Measurements from ENCODE around the gene TTLL11.

Gene TTLL11

DNA sequence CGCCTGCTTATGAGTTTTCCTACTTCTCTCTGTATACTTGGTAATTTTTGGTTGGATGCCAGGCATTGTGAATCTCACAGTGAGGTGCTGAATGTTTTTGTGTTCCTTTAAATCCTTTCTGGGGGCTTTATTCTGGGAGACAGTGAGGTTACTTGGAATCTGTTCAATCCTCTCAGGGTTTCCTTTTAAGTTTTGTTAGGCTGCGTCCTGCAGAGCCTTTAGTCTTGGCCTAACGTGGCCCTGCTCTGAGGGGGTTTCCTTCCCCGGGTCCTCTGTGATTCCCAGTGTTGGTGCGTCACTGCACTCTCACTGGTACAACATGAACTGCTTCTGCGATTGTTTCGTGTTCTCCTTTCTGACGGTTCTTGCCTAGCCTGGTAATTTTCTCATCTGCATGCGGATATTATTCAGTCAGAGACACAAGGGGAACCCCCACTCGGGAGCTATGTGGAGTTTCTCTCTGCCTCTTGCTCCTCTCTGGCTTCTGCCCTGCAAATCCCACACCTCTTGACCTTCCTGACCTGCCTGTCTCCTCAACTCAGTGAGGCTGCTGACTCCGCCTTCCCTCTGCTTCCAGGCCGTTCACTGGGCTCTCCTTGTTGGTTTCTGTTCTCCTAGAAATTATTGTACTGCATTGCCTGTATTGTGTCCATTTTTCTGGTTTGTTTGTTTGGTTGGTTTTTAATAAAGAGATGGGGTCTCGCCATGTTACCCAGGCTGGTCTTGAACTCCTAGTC is 313.6 kb downstream of the TTLL11 start:
- H3K36me3 ChIP-seq (ENCODE audit: control insufficient read depth in 2 of 2, insufficient read depth in 2 of 2, low read length in 2 of 2) = peaks cover 69 to 71% of the 10 kb centered on the region in 2 donors
- H3K27ac ChIP-seq (ENCODE audit: low read depth in 2 of 2, low read length in 2 of 2) = no peak overlapping the region
- H3K9ac ChIP-seq (ENCODE audit: low read depth in 1 of 2, low read length in 2 of 2) = no peak overlapping the region
- no peaks in the 10 kb centered on the region for H3K27me3 ChIP-seq (ENCODE audit: control insufficient read depth in 2 of 2, insufficient read depth in 2 of 2, low read length in 2 of 2)
- H3K4me1 ChIP-seq (ENCODE audit: control insufficient read depth in 2 of 2, insufficient read depth in 2 of 2, low read length in 2 of 2) = no peaks in the 10 kb centered on the region
- H3K9me3 ChIP-seq (ENCODE audit: control insufficient read depth in 2 of 2, low read length in 2 of 2) = no peaks in the 10 kb centered on the region
- no peak overlapping the region for H3K4me3 ChIP-seq (ENCODE audit: low read length in 2 of 2)

DNA sequence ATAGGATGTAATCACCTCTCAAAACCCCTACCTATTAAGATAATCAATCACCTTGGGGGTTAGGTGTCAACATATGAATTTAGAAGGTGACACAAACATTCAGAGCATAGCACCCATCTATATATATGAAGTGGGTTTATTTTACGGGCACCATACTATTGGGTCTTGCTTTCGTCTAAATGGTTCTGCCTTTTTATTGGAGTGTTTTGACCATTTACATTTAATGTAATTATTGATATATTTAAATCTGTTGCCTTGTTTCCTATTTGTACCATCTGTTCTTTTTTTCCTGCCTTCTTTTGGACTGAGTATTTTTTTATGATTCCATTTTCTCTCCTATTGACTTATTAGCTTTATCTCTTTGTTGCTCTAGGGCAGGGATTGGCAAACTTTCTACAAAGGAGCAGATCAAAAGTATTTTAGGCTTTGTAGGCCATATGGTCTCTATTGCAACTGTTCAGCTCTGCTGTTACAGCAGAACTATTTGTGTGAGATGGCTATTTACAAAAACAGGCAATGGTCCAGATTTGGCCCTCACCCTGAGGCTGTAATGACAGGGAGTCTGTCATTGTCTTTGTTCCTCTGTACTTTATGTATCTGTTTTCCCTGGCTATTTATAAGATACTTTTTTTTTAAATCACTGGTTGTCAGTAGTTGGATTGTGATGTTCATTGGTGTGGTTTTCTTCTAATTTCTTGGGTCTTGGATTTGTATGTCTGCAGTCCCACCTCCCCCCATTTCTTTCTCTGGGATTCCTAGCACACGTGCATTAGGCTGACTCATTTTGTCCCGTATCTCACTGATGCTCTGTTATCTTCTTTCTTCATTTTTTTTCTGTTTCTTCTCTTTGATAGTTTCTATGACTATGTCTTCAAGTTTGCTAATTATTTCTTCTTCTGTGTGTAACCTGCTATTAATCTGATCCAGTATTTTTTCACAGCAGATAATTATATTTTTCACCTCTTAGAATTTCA is 314.6 kb downstream of the TTLL11 start:
- Histone ChIP-seq H3K9ac (ENCODE audit: low read depth in 1 of 2, low read length in 2 of 2) (no peak overlapping the region), H3K4me1 (ENCODE audit: control insufficient read depth in 2 of 2, insufficient read depth in 2 of 2, low read length in 2 of 2) (no peaks in the 10 kb centered on the region), H3K27me3 (ENCODE audit: control insufficient read depth in 2 of 2, insufficient read depth in 2 of 2, low read length in 2 of 2) (no peaks in the 10 kb centered on the region), H3K27ac (ENCODE audit: low read depth in 2 of 2, low read length in 2 of 2) (no peak overlapping the region), H3K4me3 (ENCODE audit: low read length in 2 of 2) (no peak overlapping the region), H3K36me3 (ENCODE audit: control insufficient read depth in 2 of 2, insufficient read depth in 2 of 2, low read length in 2 of 2) (peaks cover 75 to 78% of the 10 kb centered on the region in 2 donors), H3K9me3 (ENCODE audit: control insufficient read depth in 2 of 2, low read length in 2 of 2) (no peaks in the 10 kb centered on the region)

- H3K36me3 ChIP-seq (ENCODE audit: control insufficient read depth in 2 of 2, insufficient read depth in 2 of 2, low read length in 2 of 2) = peaks cover 70 to 81% of the 10 kb centered on the region in 2 donors
- H3K9me3 ChIP-seq (ENCODE audit: control insufficient read depth in 2 of 2, low read length in 2 of 2) = no peaks in the 10 kb centered on the region
- no peak overlapping the region for H3K27ac ChIP-seq (ENCODE audit: low read depth in 2 of 2, low read length in 2 of 2)
These were observed 316.1 kb downstream of the TTLL11 start for GRCh38 chr9:121776739-121777637.

GRCh38 chr9:121776001-121776738 is 316.9 kb downstream of the TTLL11 start:
- H3K27me3 ChIP-seq (ENCODE audit: control insufficient read depth in 2 of 2, insufficient read depth in 2 of 2, low read length in 2 of 2) = no peaks in the 10 kb centered on the region
- H3K27ac ChIP-seq (ENCODE audit: low read depth in 2 of 2, low read length in 2 of 2) = no peak overlapping the region
- H3K36me3 ChIP-seq (ENCODE audit: control insufficient read depth in 2 of 2, insufficient read depth in 2 of 2, low read length in 2 of 2) = peaks cover 65 to 79% of the 10 kb centered on the region in 2 donors
- no peak overlapping the region for H3K4me3 ChIP-seq (ENCODE audit: low read length in 2 of 2)
- no peaks in the 10 kb centered on the region for H3K4me1 ChIP-seq (ENCODE audit: control insufficient read depth in 2 of 2, insufficient read depth in 2 of 2, low read length in 2 of 2)
- H3K9me3 ChIP-seq (ENCODE audit: control insufficient read depth in 2 of 2, low read length in 2 of 2) = no peaks in the 10 kb centered on the region
- no peak overlapping the region for H3K9ac ChIP-seq (ENCODE audit: low read depth in 1 of 2, low read length in 2 of 2)

More at GRCh38 chr9:121776739-121777637, 316.1 kb downstream of the TTLL11 start:
- no peak overlapping the region for H3K9ac ChIP-seq (ENCODE audit: low read depth in 1 of 2, low read length in 2 of 2)
- no peak overlapping the region for H3K4me3 ChIP-seq (ENCODE audit: low read length in 2 of 2)
- H3K4me1 ChIP-seq (ENCODE audit: control insufficient read depth in 2 of 2, insufficient read depth in 2 of 2, low read length in 2 of 2) = no peaks in the 10 kb centered on the region
- H3K27me3 ChIP-seq (ENCODE audit: control insufficient read depth in 2 of 2, insufficient read depth in 2 of 2, low read length in 2 of 2) = no peaks in the 10 kb centered on the region

GRCh38 chr9:121774715-121775613 is 318.1 kb downstream of the TTLL11 start:
- Histone ChIP-seq H3K4me3 (ENCODE audit: low read length in 2 of 2) (no peak overlapping the region), H3K36me3 (ENCODE audit: control insufficient read depth in 2 of 2, insufficient read depth in 2 of 2, low read length in 2 of 2) (peaks cover 69 to 79% of the 10 kb centered on the region in 2 donors), H3K27me3 (ENCODE audit: control insufficient read depth in 2 of 2, insufficient read depth in 2 of 2, low read length in 2 of 2) (no peaks in the 10 kb centered on the region), H3K9me3 (ENCODE audit: control insufficient read depth in 2 of 2, low read length in 2 of 2) (no peaks in the 10 kb centered on the region), H3K4me1 (ENCODE audit: control insufficient read depth in 2 of 2, insufficient read depth in 2 of 2, low read length in 2 of 2) (no peaks in the 10 kb centered on the region), H3K9ac (ENCODE audit: low read depth in 1 of 2, low read length in 2 of 2) (no peak overlapping the region), H3K27ac (ENCODE audit: low read depth in 2 of 2, low read length in 2 of 2) (no peak overlapping the region)

DNA sequence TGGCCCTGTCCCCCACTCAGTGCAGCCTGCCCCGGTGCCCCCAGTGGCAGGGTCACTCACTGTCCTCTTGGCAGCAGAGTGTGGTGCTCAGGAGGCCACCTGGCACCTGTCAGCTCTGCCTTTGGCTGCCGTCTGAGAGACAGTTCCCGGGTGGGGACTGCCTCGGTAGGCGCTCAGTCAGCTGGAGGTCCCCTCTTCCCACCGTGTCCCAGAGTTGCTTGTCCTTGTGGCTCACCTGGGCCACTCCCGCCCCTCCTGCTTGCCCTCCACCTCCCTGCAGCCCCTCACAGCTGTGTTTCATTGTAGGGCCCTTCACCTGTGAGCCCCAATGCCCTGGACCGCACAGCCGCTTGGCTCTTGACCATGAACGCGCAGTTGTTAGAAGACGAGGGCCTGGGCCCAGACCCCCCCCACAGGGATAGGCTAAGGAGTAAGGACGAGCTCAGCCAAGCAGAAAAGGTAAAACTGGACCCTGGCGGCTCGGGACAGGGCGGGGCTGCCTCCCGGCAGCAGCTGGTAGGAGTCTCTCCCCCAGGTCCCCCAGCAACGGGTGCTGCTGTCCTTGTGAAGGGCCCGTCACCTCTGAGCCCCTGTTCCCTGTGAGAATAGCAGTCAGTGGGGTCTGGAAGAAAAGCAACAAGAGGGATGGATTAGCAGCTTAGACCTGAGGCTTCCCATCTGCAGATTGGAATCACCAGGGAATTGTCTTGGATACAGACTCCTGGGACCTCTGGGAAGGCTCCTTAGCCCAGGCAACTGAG is 319.0 kb downstream of the TTLL11 start:
- Histone ChIP-seq H3K27ac (ENCODE audit: low read depth in 2 of 2, low read length in 2 of 2) (no peak overlapping the region), H3K9ac (ENCODE audit: low read depth in 1 of 2, low read length in 2 of 2) (no peak overlapping the region), H3K27me3 (ENCODE audit: control insufficient read depth in 2 of 2, insufficient read depth in 2 of 2, low read length in 2 of 2) (no peaks in the 10 kb centered on the region), H3K9me3 (ENCODE audit: control insufficient read depth in 2 of 2, low read length in 2 of 2) (no peaks in the 10 kb centered on the region), H3K4me1 (ENCODE audit: control insufficient read depth in 2 of 2, insufficient read depth in 2 of 2, low read length in 2 of 2) (no peaks in the 10 kb centered on the region), H3K4me3 (ENCODE audit: low read length in 2 of 2) (no peak overlapping the region), H3K36me3 (ENCODE audit: control insufficient read depth in 2 of 2, insufficient read depth in 2 of 2, low read length in 2 of 2) (peaks cover 74 to 82% of the 10 kb centered on the region in 2 donors)

- Histone ChIP-seq H3K4me3 (ENCODE audit: low read length in 2 of 2) (no peak overlapping the region), H3K27me3 (ENCODE audit: control insufficient read depth in 2 of 2, insufficient read depth in 2 of 2, low read length in 2 of 2) (no peaks in the 10 kb centered on the region), H3K9me3 (ENCODE audit: control insufficient read depth in 2 of 2, low read length in 2 of 2) (no peaks in the 10 kb centered on the region), H3K4me1 (ENCODE audit: control insufficient read depth in 2 of 2, insufficient read depth in 2 of 2, low read length in 2 of 2) (no peaks in the 10 kb centered on the region), H3K27ac (ENCODE audit: low read depth in 2 of 2, low read length in 2 of 2) (no peak overlapping the region), H3K36me3 (ENCODE audit: control insufficient read depth in 2 of 2, insufficient read depth in 2 of 2, low read length in 2 of 2) (peaks cover 79 to 87% of the 10 kb centered on the region in 2 donors), H3K9ac (ENCODE audit: low read depth in 1 of 2, low read length in 2 of 2) (no peak overlapping the region)
These were observed 319.7 kb downstream of the TTLL11 start for GRCh38 chr9:121773286-121773953.

Data from mucosa of rectum (tissue), 2 donors.